ENCODE measurements around the gene ADAM11.
A peak's percentile ranks its signal among the peaks of the same experiment; 100 is the strongest.

The ADAM11 gene

GRCh38 chr17:44775838-44776621 is 17.2 kb downstream of the ADAM11 start:
- no peak for DNase-seq

- no peak for DNase-seq
These were observed 18.0 kb downstream of the ADAM11 start for GRCh38 chr17:44776628-44777393.

GRCh38 chr17:44777394-44778348 is 18.9 kb downstream of the ADAM11 start:
- DNase-seq = no peak

- DNase-seq = no peak
These were observed 19.9 kb downstream of the ADAM11 start for GRCh38 chr17:44778656-44779210.

GRCh38 chr17:44779211-44780025 is 20.6 kb downstream of the ADAM11 start:
- DNase-seq = peak; percentile 68

GRCh38 chr17:44780161-44780560 is 21.4 kb downstream of the ADAM11 start:
- no peak for DNase-seq

- DNase-seq = no peak
These were observed 22.2 kb downstream of the ADAM11 start for GRCh38 chr17:44780845-44781480.

GRCh38 chr17:44781551-44782325 is 22.9 kb downstream of the ADAM11 start:
- DNase-seq = no peak

- DNase-seq = no peak
These were observed 23.6 kb downstream of the ADAM11 start for GRCh38 chr17:44782326-44782850.

- DNase-seq = no peak
These were observed 27.1 kb downstream of the ADAM11 start for GRCh38 chr17:44785921-44786320.

- no peak for DNase-seq
These were observed 27.8 kb downstream of the ADAM11 start for GRCh38 chr17:44786551-44787081.

- no peak for DNase-seq
These were observed 28.6 kb downstream of the ADAM11 start for GRCh38 chr17:44787271-44787940.

GRCh38 chr17:44788139-44788538 is 29.4 kb downstream of the ADAM11 start:
- DNase-seq = no peak

- DNase-seq = no peak
These were observed 33.5 kb downstream of the ADAM11 start for GRCh38 chr17:44792276-44792675.

GRCh38 chr17:44793885-44794842 is 35.4 kb downstream of the ADAM11 start:
- no peak for DNase-seq

GRCh38 chr17:44794851-44795413 is 36.1 kb downstream of the ADAM11 start:
- no peak for DNase-seq

- DNase-seq = no peak
These were observed 36.6 kb downstream of the ADAM11 start for GRCh38 chr17:44795421-44795820.

GRCh38 chr17:44795928-44796327 is 37.1 kb downstream of the ADAM11 start:
- no peak for DNase-seq

Measured in NCI-H526 treated with DMSO at 0.1 percent for 48 hours (cell line).